HL-60 (cell line): ENCODE results near the gene INTS3.

Experiments used
- CTCF ChIP-seq: IDR thresholded peaks from one replicate; pipeline ENCODE4 v1.5.1; 2011; ENCODE audit warnings: low read length, control low read depth, inconsistent platforms; ENCODE audit not compliant: insufficient read depth
- REST ChIP-seq: IDR thresholded peaks from 2 replicates; pipeline ENCODE4 v1.6.1; 2012; ENCODE audit warnings: low read depth; ENCODE audit not compliant: insufficient replicate concordance

GRCh38 chr1:153776352-153776751 lies 48.5 kb downstream of the INTS3 start:
- TF ChIP-seq CTCF: no peak
- TF ChIP-seq REST: no peak
